ENCODE data around the gene AFF3.

GRCh38 chr2:100067784-100068183 lies 74.6 kb downstream of the AFF3 start:
- no peak for TF ChIP-seq CTCF (IDR thresholded peaks at IDR 0.05)
- no peak for TF ChIP-seq POLR2A (IDR thresholded peaks at IDR 0.05)

Measured in right lobe of liver (tissue), 4 donors.